C4-2B (cell line): Measurements from ENCODE around the gene SYN1.

ENCODE experiments used
- CTCF ChIP-seq: fragments of 450-650 bp; conservative IDR thresholded peaks from 2 replicates; pipeline ENCODE4 v1.5.1; 2017; ENCODE audit warnings: mild to moderate bottlenecking
- ZFX ChIP-seq: fragments of 450-650 bp; IDR thresholded peaks from 2 replicates; pipeline ENCODE4 v1.6.1; 2017

GRCh38 chrX:47571215-47571614 lies 48.4 kb downstream of the SYN1 start:
- TF ChIP-seq CTCF (no peak), ZFX (no peak)
